ENCODE data around the gene BRCC3. TPM values are rescaled to one million over a fixed set of nuclear protein-coding genes. Genes with fewer than 3 reads are reported as not detected.

The BRCC3 gene
- total RNA-seq, result 10.0 and 11.9 TPM in 2 replicates

DNA sequence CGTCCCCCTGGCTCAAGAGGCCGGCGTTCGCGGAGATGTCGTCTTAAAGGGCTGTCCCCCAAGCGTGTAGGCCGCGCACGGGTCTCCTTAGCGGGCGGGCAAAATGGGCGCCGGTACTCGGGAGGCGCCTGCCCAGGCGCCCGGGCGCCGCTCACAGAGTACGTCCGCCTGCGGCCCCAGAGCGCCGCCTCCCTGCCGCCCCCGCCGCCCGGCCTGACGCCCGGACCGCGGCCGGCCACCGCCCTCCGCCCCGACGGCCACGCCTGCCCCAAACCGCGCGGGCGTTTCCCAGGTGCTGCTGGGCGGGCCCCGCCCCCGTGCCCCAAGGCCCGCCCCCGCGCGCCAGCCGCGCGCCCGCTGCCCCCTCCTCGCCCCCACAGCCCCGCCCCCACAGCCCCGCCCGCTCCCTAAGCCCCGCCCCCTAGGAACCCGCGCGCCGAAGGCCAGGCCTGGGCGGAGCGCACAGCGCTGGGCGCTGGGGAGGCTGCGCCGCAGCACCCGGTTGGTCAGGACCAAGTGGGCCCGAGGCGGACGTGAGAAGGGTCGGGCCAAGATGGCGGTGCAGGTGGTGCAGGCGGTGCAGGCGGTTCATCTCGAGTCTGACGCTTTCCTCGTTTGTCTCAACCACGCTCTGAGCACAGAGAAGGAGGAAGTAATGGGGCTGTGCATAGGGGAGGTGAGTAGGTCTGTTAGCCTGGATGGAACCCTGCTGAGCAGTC lies at the start of gene BRCC3, which contains the start of the genes CMC4 and MTCP1:
BRCC3 (plus strand) TSS at position 534 of the 719 bp plus-strand sequence; CDS start at position 554, 20 bp downstream.
CMC4 (minus strand) TSS at position 162 of the 719 bp plus-strand sequence. CDS start 7,113 bp downstream, outside the sequence.
MTCP1 (minus strand) TSS at position 162 of the 719 bp plus-strand sequence. CDS start 5,126 bp downstream, outside the sequence.
- DNase-seq (ENCODE audit: low read depth in 2 of 2), result peak; percentile 62 to 86

- no peak for DNase-seq (ENCODE audit: low read depth in 2 of 2)
Measured at GRCh38 chrX:155022585-155022984, 48.7 kb upstream of the BRCC3 start, which contains the start of gene F8. F8 (minus strand) TSS chrX:155022723; CDS start chrX:155022552, 171 bp downstream.

GRCh38 chrX:155023907-155024833 lies 47.1 kb upstream of the BRCC3 start:
- no peak for DNase-seq (ENCODE audit: low read depth in 2 of 2)

DNA sequence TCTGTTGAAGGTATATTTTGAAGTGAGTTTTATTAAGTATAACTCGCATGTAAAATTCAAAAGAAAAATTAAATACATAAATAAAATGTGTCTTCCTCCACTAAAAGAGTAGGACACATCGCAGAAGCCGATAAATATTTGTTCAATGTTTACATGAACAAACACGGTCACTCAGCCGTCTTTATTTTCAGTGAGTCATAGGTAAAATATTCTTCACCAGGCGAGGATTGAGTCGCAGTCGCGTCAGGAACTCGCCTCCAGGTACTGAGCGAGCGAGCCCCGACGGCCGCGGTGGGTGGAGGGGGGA lies 44.9 kb upstream of the BRCC3 start:
- no peak for DNase-seq (ENCODE audit: low read depth in 2 of 2)

GRCh38 chrX:155026727-155027508 lies 44.4 kb upstream of the BRCC3 start, which contains the start of gene FUNDC2:
FUNDC2 (plus strand) TSS chrX:155026844; CDS start chrX:155026939, 95 bp downstream.
- peak; percentile 91 to 95 for DNase-seq (ENCODE audit: low read depth in 2 of 2)

- DNase-seq (ENCODE audit: low read depth in 2 of 2), result peak; percentile 57 to 86
Measured at GRCh38 chrX:155027509-155028066, 43.7 kb upstream of the BRCC3 start.

- DNase-seq (ENCODE audit: low read depth in 2 of 2), result peak in 1 of 2 donors; percentile 4
Measured at GRCh38 chrX:155028129-155028528, 43.2 kb upstream of the BRCC3 start.

DNA sequence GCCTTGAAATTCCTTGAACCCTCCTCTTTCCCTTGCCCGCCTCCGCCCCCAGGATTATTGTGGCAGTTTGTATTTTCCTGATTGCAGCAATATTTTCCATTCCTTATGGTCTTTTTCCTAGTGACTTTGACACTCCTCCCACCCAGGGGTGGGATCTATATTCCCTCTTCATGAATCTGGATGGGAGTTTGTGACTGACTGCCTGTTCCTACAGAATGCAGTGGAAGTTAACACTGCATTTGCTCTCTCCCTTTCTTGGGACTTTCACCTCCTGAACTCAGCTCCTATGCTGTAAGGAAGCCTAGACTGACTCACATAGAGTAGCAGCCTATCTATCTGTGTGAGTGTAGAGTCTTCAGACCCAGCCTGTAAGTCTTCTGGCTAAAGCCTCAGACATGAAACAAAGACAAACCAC lies 42.4 kb upstream of the BRCC3 start:
- peak in 1 of 2 donors; percentile 5 for DNase-seq (ENCODE audit: low read depth in 2 of 2)

- no peak for DNase-seq (ENCODE audit: low read depth in 2 of 2)
Measured at GRCh38 chrX:155031657-155032056, 39.7 kb upstream of the BRCC3 start.

DNA sequence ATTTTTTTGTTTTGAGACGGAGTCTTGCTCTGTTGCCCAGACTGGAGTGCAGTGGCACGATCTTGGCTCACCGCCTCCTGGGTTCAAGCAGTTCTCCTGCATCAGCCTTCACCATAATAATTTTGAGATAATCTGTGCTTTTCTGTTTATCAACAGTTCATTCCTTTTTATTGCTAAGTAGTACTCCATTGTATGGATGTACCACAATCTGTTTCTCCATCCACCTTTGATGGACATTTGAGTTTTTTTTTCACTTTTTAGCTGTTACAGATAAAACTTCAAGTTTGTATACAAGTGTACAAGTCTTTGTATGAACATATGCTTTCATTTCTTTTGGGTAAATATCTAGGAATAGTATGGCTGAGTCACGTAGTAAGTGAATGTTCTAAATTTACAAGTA lies 35.6 kb upstream of the BRCC3 start:
- DNase-seq (ENCODE audit: low read depth in 2 of 2), result no peak

DNA sequence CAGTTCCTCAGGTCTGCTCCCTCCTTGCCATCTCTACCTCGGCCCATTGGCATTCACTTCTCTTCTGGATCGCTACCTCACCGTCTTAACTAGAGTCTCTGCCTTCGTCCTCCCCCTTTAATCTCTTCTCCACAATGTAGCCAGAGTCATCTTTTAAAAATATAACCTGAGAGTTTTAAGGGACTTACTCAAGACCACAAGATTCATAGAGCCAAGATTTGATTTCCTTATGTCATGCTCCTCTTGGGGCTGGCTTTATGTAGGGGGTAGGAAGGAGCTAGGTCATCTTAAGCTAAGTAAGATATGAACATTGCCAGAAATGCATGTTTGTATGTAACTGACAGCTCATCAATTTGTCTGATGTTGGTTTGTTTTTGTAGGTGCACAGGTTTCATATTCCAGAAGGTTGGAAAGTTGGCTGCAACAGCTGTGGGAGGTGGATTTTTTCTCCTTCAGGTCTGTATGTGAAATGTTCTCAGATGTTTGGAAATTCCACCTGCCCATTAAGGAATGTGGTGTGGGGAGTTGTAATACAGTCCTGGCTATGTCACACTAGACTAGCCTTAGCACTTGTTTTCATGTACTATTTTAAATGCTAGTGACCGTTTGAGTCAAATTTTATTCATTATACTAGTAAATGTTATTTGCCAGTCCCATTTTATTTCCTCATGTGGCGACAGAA lies 25.0 kb upstream of the BRCC3 start:
- no peak for DNase-seq (ENCODE audit: low read depth in 2 of 2)

DNA sequence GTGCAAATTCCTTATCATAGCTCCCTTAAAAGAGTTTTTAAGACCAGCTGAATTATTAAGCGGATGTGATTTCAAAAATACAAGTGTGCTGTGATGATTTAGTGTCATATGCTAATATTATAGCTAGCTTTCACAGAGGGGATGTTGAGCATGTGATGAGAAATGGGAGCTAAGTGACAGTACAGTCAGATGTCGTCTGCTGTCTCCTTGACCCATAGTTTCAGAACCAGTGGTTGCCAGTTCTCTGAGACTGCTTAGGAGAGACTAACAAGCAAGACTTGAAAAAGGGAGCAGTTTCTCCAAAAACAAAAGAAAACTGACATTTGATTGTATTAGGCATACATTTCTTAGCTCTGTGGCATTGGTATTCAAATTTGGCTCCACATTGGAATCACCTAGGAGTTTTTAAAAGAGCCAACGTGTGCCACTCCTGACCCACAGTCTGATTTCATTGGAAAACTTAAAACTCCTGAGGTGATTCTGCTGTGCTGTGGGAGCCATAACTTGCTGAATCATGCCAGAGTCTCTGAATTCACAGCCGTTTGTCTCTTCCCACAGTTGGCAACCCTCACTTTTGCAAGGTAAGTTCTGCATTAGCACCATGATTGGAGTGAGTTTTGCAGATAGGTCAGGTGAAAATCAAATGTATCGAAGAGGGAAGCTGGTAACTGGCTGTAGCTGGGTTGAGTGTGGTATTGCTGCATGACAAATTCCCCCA lies 24.3 kb upstream of the BRCC3 start:
- DNase-seq (ENCODE audit: low read depth in 2 of 2), result no peak

GRCh38 chrX:155048977-155049619 lies 22.2 kb upstream of the BRCC3 start:
- DNase-seq (ENCODE audit: low read depth in 2 of 2), result peak; percentile 54 to 65

- DNase-seq (ENCODE audit: low read depth in 2 of 2), result no peak
Measured at GRCh38 chrX:155052738-155053498, 18.4 kb upstream of the BRCC3 start.

DNA sequence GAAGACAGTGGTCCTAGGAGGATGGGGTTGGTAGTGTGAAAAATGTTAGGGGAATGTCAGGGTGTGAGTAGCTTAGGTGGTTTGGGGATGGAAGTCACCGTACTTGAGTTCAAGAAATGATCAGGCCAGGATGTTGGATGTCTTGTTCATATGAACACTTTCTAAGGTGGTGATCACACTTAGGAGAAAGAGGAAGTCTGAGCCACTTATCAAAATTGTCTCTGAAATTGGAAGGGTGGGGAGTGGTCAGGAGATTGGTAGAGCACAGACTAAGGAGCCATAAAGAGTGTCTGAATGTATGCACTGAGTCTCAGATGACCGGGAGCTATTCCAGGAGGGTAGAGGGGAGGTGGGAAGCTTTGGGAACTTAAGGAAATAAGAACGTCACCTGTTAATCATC lies 17.7 kb upstream of the BRCC3 start:
- no peak for DNase-seq (ENCODE audit: low read depth in 2 of 2)

DNA sequence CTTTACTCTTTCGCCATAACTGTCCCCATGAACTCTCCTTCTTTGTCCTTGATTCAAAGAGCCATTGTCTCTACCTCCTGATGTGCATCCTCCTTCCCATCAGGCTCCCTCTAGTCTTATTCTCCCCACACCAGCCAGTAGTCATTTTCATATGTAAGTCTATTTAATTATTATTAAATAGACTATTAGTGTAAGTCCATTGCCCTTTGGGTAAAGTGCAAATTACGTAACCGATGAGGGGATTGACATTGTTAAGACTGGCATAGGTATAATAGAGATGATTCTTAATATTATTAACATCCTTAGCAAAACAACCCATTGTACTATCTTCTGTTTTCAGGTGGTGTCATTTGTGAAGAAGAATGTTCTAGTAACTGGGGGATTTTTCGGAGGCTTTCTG lies 17.1 kb upstream of the BRCC3 start:
- DNase-seq (ENCODE audit: low read depth in 2 of 2), result peak in 1 of 2 donors; percentile 10

DNA sequence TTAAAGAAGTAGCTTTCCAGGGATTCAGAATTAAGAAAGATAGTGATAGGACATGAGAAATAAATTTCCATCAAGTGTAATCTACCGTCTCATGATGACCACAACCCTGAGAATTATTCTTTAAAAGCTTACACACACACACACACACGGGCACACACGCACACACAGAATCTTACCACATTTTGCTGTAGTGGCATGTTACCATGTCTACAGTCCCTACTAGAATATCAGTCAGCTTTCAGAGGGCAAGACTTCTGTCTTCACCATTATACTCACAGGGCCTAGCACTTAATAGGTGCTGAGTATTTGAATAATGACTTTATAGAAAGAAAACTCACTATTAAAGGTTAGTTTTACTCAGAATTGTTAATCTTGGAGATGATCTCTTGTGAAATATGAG lies 15.8 kb upstream of the BRCC3 start:
- no peak for DNase-seq (ENCODE audit: low read depth in 2 of 2)

GRCh38 chrX:155056471-155056870 lies 14.8 kb upstream of the BRCC3 start:
- no peak for DNase-seq (ENCODE audit: low read depth in 2 of 2)

Measured in dermis microvascular lymphatic vessel endothelial cell (primary cell).